ENCODE results near the gene PSME1.

Gene PSME1

DNA sequence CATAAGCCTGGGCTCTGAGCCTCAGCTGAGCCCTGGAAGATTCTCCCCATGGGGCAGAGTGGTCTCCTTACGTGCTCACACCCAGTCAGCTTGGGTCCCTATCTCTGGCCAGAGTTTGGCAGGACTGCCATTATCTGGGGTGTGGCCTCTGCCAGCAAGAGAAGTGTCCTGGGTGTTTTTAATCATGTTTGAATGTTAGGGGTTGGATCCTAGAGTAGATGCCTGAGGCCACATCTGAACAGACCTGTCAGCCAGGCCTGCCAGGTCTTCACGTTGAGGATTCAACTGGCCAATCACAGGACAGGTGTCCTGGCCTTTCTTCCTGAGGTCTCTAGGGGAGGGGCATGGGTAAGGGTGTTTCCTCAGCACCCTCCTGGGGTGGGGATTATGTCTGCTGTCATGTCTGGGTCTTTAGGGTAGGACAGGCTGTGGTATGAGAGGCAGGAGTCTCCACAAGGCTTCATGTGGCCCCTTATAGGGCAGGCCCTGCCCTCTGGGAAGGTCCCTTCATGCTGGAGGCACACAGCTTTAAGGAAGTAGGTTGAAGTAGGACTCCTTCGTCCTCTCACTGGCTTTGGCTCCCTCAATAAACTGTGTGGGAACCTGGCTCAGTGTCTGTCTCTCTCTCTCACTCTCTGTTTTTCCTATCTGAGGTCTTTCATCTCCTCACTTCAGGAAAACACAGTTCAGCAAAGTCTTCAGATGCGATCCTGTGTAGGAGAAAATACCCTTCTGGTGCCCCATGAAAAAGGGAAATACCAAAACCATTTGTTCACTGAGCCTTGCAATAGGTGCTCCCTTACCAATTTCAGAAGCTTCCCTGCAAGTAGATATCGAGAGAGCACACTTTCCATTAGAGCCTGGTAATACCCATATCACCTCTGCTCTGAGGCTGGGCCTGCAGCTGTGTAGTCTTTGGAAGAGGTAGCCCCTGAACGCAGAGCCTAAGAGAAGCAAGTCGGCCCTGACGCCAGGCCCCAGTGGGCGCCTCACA is 12.3 kb upstream of the PSME1 start:
- H3K36me3 ChIP-seq (ENCODE audit: control insufficient read depth, insufficient read depth, low read length): peaks cover 24% of the 10 kb centered on the region
- no peak overlapping the region for H3K9ac ChIP-seq (ENCODE audit: low read length)
- H3K4me3 ChIP-seq (ENCODE audit: low read length): no peak overlapping the region
- no peaks in the 10 kb centered on the region for H3K27me3 ChIP-seq (ENCODE audit: control insufficient read depth, insufficient read depth, low read length)
- no peaks in the 10 kb centered on the region for H3K4me1 ChIP-seq (ENCODE audit: control insufficient read depth, insufficient read depth, low read length)
- H3K27ac ChIP-seq (ENCODE audit: low read depth, low read length): no peak overlapping the region

GRCh38 chr14:24126939-24127338 is 9.1 kb upstream of the PSME1 start:
- Histone ChIP-seq H3K36me3 (ENCODE audit: control insufficient read depth, insufficient read depth, low read length) (peaks cover 11% of the 10 kb centered on the region), H3K27me3 (ENCODE audit: control insufficient read depth, insufficient read depth, low read length) (no peaks in the 10 kb centered on the region), H3K9ac (ENCODE audit: low read length) (no peak overlapping the region), H3K27ac (ENCODE audit: low read depth, low read length) (no peak overlapping the region), H3K4me3 (ENCODE audit: low read length) (no peak overlapping the region), H3K4me1 (ENCODE audit: control insufficient read depth, insufficient read depth, low read length) (no peaks in the 10 kb centered on the region)

DNA sequence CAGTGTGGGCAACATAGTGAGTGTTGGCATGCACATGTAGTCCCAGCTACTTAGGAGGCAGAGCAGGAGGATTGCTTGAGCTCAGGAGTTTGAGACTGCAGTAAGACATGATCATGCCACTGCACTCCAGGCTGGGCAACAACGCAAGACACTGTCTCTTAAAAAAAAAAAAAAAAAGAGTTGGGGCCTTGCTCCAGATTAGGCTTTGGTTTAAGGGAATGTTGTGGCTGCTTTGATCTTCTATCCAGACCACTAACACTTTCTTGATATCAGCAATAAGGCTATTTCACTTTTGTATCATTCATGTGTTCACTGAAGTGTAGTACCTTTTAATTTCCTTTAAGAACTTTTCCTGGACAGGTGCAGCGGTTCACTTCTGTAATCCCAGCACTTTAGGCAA is 8.3 kb upstream of the PSME1 start:
- Histone ChIP-seq H3K27me3 (ENCODE audit: control insufficient read depth, insufficient read depth, low read length) (no peaks in the 10 kb centered on the region), H3K36me3 (ENCODE audit: control insufficient read depth, insufficient read depth, low read length) (peaks cover 8% of the 10 kb centered on the region), H3K27ac (ENCODE audit: low read depth, low read length) (no peak overlapping the region), H3K4me1 (ENCODE audit: control insufficient read depth, insufficient read depth, low read length) (no peaks in the 10 kb centered on the region), H3K9ac (ENCODE audit: low read length) (no peak overlapping the region), H3K4me3 (ENCODE audit: low read length) (no peak overlapping the region)

GRCh38 chr14:24129410-24129998 is 6.5 kb upstream of the PSME1 start:
- Histone ChIP-seq H3K9ac (ENCODE audit: low read length) (no peak overlapping the region), H3K36me3 (ENCODE audit: control insufficient read depth, insufficient read depth, low read length) (peaks cover 2% of the 10 kb centered on the region), H3K27ac (ENCODE audit: low read depth, low read length) (no peak overlapping the region), H3K4me1 (ENCODE audit: control insufficient read depth, insufficient read depth, low read length) (no peaks in the 10 kb centered on the region), H3K4me3 (ENCODE audit: low read length) (no peak overlapping the region), H3K27me3 (ENCODE audit: control insufficient read depth, insufficient read depth, low read length) (no peaks in the 10 kb centered on the region)

DNA sequence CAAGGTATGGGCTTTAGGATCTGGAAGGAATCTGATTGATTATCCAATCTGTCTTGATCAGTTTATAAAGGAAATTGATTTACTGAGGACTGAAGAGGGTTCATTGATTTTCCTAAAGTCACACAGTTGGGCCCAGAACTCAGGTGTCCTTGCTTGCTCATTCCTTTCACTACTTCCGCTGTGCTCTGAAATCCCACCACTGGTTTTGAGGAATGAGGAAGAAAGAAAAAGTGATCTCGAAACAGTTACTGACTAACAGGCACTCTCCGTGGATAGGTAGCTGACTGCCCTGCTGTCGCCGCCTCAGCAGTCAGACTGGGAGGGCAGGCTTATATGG is 5.6 kb upstream of the PSME1 start, which contains the start of gene FITM1:
TSS of gene FITM1 (plus strand) at position 280 of the 337 bp plus-strand sequence. CDS start 905 bp downstream, outside the sequence.
- no peak within 1 kb of the TSS for H3K27ac ChIP-seq (ENCODE audit: low read depth, low read length)

GRCh38 chr14:24130717-24131548 is 5.1 kb upstream of the PSME1 start:
- no peak overlapping the region for H3K4me3 ChIP-seq (ENCODE audit: low read length)
- no peak overlapping the region for H3K9ac ChIP-seq (ENCODE audit: low read length)
- H3K4me1 ChIP-seq (ENCODE audit: control insufficient read depth, insufficient read depth, low read length): peaks cover 3% of the 10 kb centered on the region
- H3K27me3 ChIP-seq (ENCODE audit: control insufficient read depth, insufficient read depth, low read length): no peaks in the 10 kb centered on the region
- no peak overlapping the region for H3K27ac ChIP-seq (ENCODE audit: low read depth, low read length)
- peaks cover 2% of the 10 kb centered on the region for H3K36me3 ChIP-seq (ENCODE audit: control insufficient read depth, insufficient read depth, low read length)

More for the DNA sequence above, 5.6 kb upstream of the PSME1 start, which contains the start of gene FITM1:
- no peak within 1 kb of the TSS for H3K4me3 ChIP-seq (ENCODE audit: low read length)
- H3K27me3 ChIP-seq (ENCODE audit: control insufficient read depth, insufficient read depth, low read length): no peaks in the 10 kb centered on the region
- no peak within 1 kb of the TSS for H3K9ac ChIP-seq (ENCODE audit: low read length)
- peaks cover under 1% of the 10 kb centered on the region for H3K4me1 ChIP-seq (ENCODE audit: control insufficient read depth, insufficient read depth, low read length)
- H3K36me3 ChIP-seq (ENCODE audit: control insufficient read depth, insufficient read depth, low read length): peaks cover 2% of the 10 kb centered on the region

DNA sequence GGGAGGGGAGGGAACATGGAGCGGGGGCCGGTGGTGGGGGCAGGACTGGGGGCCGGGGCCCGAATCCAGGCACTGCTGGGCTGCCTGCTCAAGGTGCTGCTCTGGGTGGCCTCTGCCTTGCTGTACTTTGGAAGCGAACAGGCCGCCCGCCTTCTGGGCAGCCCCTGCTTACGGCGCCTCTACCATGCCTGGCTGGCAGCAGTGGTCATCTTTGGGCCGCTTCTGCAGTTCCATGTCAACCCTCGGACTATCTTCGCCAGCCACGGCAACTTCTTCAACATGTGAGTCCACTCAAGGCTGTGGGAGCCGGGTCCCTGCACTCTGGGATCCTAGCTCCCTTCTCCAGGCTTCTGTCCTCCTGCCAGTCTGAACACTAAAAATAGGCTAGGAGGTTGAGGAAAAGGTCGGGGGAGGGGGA is 4.4 kb upstream of the PSME1 start:
- Histone ChIP-seq H3K27me3 (ENCODE audit: control insufficient read depth, insufficient read depth, low read length) (no peaks in the 10 kb centered on the region), H3K36me3 (ENCODE audit: control insufficient read depth, insufficient read depth, low read length) (peaks cover 2% of the 10 kb centered on the region), H3K27ac (ENCODE audit: low read depth, low read length) (no peak overlapping the region), H3K4me3 (ENCODE audit: low read length) (no peak overlapping the region), H3K4me1 (ENCODE audit: control insufficient read depth, insufficient read depth, low read length) (peaks cover 4% of the 10 kb centered on the region), H3K9ac (ENCODE audit: low read length) (no peak overlapping the region)

GRCh38 chr14:24132061-24132685 is 3.8 kb upstream of the PSME1 start:
- peaks cover 2% of the 10 kb centered on the region for H3K36me3 ChIP-seq (ENCODE audit: control insufficient read depth, insufficient read depth, low read length)
- H3K4me1 ChIP-seq (ENCODE audit: control insufficient read depth, insufficient read depth, low read length): peaks cover 10% of the 10 kb centered on the region
- no peaks in the 10 kb centered on the region for H3K27me3 ChIP-seq (ENCODE audit: control insufficient read depth, insufficient read depth, low read length)
- no peak overlapping the region for H3K27ac ChIP-seq (ENCODE audit: low read depth, low read length)
- H3K9ac ChIP-seq (ENCODE audit: low read length): no peak overlapping the region
- H3K4me3 ChIP-seq (ENCODE audit: low read length): no peak overlapping the region

DNA sequence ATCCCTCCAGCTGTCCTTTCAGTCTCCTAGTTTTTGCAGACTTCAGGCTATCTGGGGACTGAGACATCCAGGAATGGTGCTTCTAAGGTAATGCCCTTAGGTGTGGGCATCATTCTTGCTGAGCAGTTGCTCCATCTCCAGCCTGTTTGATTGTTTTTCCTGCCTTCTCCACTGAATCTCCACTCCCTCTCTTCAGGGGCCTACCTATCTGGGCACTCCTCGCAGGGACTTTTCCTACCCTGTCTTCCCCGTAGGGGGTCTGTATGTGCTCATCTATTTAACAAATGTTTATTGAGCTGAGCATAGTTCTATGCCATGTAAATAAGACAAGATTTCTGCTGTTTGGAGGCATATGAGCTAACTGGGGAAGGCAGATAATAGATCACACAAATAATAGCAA is 3.0 kb upstream of the PSME1 start:
- Histone ChIP-seq H3K27ac (ENCODE audit: low read depth, low read length) (no peak overlapping the region), H3K4me3 (ENCODE audit: low read length) (no peak overlapping the region), H3K36me3 (ENCODE audit: control insufficient read depth, insufficient read depth, low read length) (peaks cover 8% of the 10 kb centered on the region), H3K4me1 (ENCODE audit: control insufficient read depth, insufficient read depth, low read length) (peaks cover 10% of the 10 kb centered on the region), H3K27me3 (ENCODE audit: control insufficient read depth, insufficient read depth, low read length) (no peaks in the 10 kb centered on the region), H3K9ac (ENCODE audit: low read length) (no peak overlapping the region)

- Histone ChIP-seq H3K4me1 (ENCODE audit: control insufficient read depth, insufficient read depth, low read length) (peaks cover 10% of the 10 kb centered on the region), H3K36me3 (ENCODE audit: control insufficient read depth, insufficient read depth, low read length) (peaks cover 12% of the 10 kb centered on the region), H3K27ac (ENCODE audit: low read depth, low read length) (no peak overlapping the region)
Measured at GRCh38 chr14:24133735-24134134, 2.3 kb upstream of the PSME1 start.

GRCh38 chr14:24135584-24135833 is 485 bp upstream of the PSME1 start:
- H3K27ac ChIP-seq (ENCODE audit: low read depth, low read length): peak overlapping the region; percentile 59
- peaks cover 10% of the 10 kb centered on the region for H3K4me1 ChIP-seq (ENCODE audit: control insufficient read depth, insufficient read depth, low read length)
- peak overlapping the region; percentile 77 for H3K4me3 ChIP-seq (ENCODE audit: low read length)
- H3K36me3 ChIP-seq (ENCODE audit: control insufficient read depth, insufficient read depth, low read length): peaks cover 15% of the 10 kb centered on the region
- peak overlapping the region; percentile 61 for H3K9ac ChIP-seq (ENCODE audit: low read length)
- H3K27me3 ChIP-seq (ENCODE audit: control insufficient read depth, insufficient read depth, low read length): no peaks in the 10 kb centered on the region

More at GRCh38 chr14:24133735-24134134, 2.3 kb upstream of the PSME1 start:
- no peak overlapping the region for H3K9ac ChIP-seq (ENCODE audit: low read length)
- no peaks in the 10 kb centered on the region for H3K27me3 ChIP-seq (ENCODE audit: control insufficient read depth, insufficient read depth, low read length)
- no peak overlapping the region for H3K4me3 ChIP-seq (ENCODE audit: low read length)

Measured in rectal smooth muscle tissue (tissue), 1 donor.